Measurements from ENCODE around the gene WWP2.

DNA sequence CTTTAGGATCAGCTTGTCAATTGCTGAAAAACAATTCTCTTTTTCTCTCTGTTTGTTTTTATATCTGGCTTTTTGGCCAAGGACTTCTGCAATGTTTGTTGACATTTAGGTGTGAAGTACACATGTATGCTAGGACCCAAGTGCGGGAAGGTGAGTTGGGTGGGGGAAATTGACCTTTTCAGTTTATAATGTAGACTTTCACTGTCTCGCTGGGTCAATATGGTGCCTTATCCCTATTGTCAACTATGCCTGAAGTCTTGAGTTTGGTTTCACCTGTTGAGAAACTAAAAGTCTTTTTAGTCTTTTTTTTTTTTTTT lies 9.5 kb downstream of the WWP2 start:
- TF ChIP-seq POLR2A (IDR thresholded peaks at IDR 0.05) = no peak
- TF ChIP-seq, protein P1, sequence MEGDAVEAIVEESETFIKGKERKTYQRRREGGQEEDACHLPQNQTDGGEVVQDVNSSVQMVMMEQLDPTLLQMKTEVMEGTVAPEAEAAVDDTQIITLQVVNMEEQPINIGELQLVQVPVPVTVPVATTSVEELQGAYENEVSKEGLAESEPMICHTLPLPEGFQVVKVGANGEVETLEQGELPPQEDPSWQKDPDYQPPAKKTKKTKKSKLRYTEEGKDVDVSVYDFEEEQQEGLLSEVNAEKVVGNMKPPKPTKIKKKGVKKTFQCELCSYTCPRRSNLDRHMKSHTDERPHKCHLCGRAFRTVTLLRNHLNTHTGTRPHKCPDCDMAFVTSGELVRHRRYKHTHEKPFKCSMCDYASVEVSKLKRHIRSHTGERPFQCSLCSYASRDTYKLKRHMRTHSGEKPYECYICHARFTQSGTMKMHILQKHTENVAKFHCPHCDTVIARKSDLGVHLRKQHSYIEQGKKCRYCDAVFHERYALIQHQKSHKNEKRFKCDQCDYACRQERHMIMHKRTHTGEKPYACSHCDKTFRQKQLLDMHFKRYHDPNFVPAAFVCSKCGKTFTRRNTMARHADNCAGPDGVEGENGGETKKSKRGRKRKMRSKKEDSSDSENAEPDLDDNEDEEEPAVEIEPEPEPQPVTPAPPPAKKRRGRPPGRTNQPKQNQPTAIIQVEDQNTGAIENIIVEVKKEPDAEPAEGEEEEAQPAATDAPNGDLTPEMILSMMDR (IDR thresholded peaks at IDR 0.05) = no peak

All from sigmoid colon (tissue), 3 donors.